Subcutaneous abdominal adipose tissue (tissue), 5 donors: ENCODE measurements around the gene SGIP1.

Experiments
- H3K27ac ChIP-seq: one replicate; pipeline ENCODE4 v1.7.0; 2013; ENCODE audit warnings: low read depth, mild to moderate bottlenecking, inconsistent platforms, low read length, moderate library complexity
- H3K27me3 ChIP-seq, 5 donors: one replicate each; pipeline ENCODE4 v1.7.0; 2013; ENCODE audit warnings: low read length in 5 of 5, inconsistent platforms in 1 of 5; ENCODE audit not compliant: control insufficient read depth in 5 of 5, insufficient read depth in 4 of 5
- H3K36me3 ChIP-seq, 5 donors: one replicate each; pipeline ENCODE4 v1.7.0; 2013; ENCODE audit warnings: low read length in 5 of 5; ENCODE audit not compliant: control insufficient read depth in 5 of 5, insufficient read depth in 5 of 5
- H3K4me1 ChIP-seq, 5 donors: one replicate each; pipeline ENCODE4 v1.7.0; 2013; ENCODE audit warnings: low read length in 5 of 5, mild to moderate bottlenecking in 3 of 5, moderate library complexity in 1 of 5; ENCODE audit not compliant: control insufficient read depth in 5 of 5, insufficient read depth in 5 of 5
- H3K4me3 ChIP-seq, 5 donors: one replicate each; pipeline ENCODE4 v1.7.0; 2013; ENCODE audit warnings: low read length in 5 of 5, low read depth in 1 of 5
- H3K9ac ChIP-seq, 5 donors: one replicate each; pipeline ENCODE4 v1.7.0; 2013; ENCODE audit warnings: low read length in 5 of 5, mild to moderate bottlenecking in 4 of 5, moderate library complexity in 3 of 5
- H3K9me3 ChIP-seq, 5 donors: one replicate each; pipeline ENCODE4 v1.7.0; 2013; ENCODE audit warnings: low read length in 5 of 5; ENCODE audit not compliant: control insufficient read depth in 5 of 5
- donor health status: healthy.
- donor health status: healthy.
- donor health status: healthy.
- donor health status: healthy.
- donor health status: healthy.

SGIP1 gene

DNA sequence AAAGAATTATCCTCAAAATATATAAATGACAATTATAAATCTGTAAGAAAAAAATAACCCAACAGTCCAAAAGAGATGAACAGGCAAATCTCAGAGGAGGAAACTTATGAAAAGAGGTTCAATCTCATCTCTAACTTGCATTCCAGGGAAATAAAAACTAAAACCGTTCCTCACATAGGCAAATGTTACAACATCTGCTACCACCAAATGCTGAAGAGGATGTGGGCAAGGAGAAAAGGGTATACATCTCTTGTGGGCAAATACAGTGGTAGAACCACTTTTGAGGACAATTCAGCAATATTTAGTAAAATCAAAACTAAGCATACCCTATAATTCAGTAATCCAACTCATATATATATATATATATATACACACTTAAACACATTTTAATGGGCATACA is 33.7 kb upstream of the SGIP1 start:
- H3K4me1 ChIP-seq, result no peaks in the 10 kb centered on the region
- no peak overlapping the region for H3K9ac ChIP-seq
- H3K4me3 ChIP-seq, result no peak overlapping the region
- H3K27ac ChIP-seq, result no peak overlapping the region
- peaks cover 0 to 2% (median 0%) of the 10 kb centered on the region in 5 donors for H3K27me3 ChIP-seq
- H3K9me3 ChIP-seq, result no peaks in the 10 kb centered on the region
- H3K36me3 ChIP-seq, result no peaks in the 10 kb centered on the region

DNA sequence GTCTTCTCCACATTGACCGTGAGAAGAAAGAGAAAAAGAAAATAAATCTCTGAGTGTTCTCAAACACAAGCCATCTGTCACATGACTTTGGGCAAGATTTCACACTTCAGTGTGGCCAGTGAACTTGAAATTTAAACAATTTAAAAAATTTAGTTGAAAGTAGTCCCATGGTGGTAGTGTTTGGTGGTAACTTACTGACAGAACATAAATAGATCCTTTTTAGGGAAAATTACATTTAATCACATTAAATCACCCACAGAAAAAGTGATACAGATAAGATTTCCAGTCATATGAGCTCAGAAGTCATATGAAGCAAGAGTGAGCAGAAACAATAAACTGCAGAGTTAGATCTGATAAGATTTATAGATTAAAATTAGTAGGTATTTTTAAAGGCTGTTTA is 31.9 kb upstream of the SGIP1 start:
- Histone ChIP-seq H3K4me3 (no peak overlapping the region), H3K9ac (no peak overlapping the region), H3K27ac (no peak overlapping the region), H3K9me3 (no peaks in the 10 kb centered on the region), H3K4me1 (no peaks in the 10 kb centered on the region), H3K27me3 (peaks cover 0 to 2% (median 0%) of the 10 kb centered on the region in 5 donors), H3K36me3 (no peaks in the 10 kb centered on the region)

DNA sequence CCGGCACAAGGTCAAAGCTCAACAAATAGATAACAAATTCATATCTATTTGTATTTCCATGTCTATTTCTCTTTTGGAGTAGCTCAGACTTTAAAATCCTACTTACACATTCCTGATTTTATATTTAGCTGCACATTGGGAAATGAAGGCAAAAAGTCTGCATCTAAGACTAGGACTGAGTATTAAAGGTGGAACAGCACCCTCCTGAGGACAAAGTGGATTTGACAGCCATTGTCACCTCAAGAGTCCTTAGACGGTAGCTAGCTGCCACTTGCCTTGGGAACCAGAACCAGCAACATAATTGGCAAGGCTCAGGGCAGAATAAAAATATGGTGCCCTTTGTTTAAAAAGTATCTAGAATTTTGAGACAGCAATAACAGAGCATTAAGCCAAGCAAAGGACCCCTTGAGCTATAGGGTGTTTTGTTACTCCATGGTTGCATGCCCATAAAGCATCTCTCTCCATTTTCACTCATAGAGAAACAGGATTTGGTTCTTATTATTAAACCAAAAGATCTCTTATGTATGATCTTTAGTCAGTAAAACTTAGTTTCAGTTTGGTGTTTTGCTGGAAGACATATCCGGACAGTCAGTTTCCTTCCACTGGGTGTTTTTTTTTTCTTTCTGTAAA is 30.0 kb upstream of the SGIP1 start:
- no peaks in the 10 kb centered on the region for H3K4me1 ChIP-seq
- H3K27me3 ChIP-seq, result peaks cover 0 to 2% (median 0%) of the 10 kb centered on the region in 5 donors
- H3K36me3 ChIP-seq, result no peaks in the 10 kb centered on the region
- H3K4me3 ChIP-seq, result no peak overlapping the region
- H3K9me3 ChIP-seq, result no peaks in the 10 kb centered on the region
- H3K9ac ChIP-seq, result no peak overlapping the region
- H3K27ac ChIP-seq, result no peak overlapping the region

DNA sequence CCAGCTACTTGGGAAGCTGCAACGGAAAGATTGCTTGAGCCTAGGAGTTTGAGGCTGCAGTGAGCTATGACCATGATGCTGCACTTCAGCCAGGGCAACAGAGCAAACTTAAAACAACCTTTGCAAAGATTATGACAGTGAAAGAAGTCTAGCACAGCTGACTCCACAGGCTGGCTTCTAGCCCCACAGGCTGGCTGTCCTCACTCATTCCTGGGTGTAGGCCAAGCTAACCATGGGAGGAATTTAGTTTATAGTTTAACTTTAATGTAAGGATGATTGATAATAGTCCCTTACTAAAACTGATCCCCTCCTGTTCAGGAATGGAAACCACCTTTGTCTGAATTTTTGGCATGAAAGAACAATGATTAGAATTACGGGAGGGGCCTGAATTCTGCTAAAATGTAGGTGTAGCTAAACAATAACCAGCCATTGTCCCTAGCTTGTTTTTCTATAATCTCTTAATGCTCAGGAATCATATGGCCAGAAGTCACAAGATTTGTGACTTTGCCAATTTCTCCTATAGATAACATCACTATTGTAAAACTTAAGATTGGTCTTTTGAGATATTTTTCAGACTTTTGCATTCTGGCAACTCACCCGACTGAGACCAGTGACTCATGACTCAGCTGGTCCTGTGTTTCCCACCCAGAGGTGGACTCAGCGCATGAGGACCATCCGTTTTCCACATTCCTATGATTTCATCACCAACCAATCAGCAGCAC is 28.1 kb upstream of the SGIP1 start:
- H3K4me1 ChIP-seq, result no peaks in the 10 kb centered on the region
- no peaks in the 10 kb centered on the region for H3K9me3 ChIP-seq
- H3K27ac ChIP-seq, result no peak overlapping the region
- no peak overlapping the region for H3K4me3 ChIP-seq
- peaks cover 0 to 5% (median 0%) of the 10 kb centered on the region in 5 donors for H3K27me3 ChIP-seq
- no peaks in the 10 kb centered on the region for H3K36me3 ChIP-seq
- H3K9ac ChIP-seq, result no peak overlapping the region

DNA sequence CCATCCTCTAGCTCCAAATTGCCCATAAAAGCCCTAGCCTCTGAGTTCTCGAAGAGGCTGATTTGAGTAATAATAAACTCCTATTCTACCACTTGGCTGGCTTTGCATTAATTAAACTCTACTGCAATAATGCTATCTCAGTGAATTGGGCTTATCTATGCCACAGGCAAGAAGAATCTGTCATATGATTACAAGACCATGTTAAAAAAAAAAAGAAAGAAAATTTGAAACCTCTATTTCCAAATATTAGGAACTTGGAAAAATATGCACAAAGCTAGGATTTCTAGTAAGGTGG is 27.6 kb upstream of the SGIP1 start:
- no peak overlapping the region for H3K27ac ChIP-seq
- no peaks in the 10 kb centered on the region for H3K4me1 ChIP-seq
- H3K9me3 ChIP-seq, result no peaks in the 10 kb centered on the region
- no peak overlapping the region for H3K9ac ChIP-seq
- H3K4me3 ChIP-seq, result no peak overlapping the region
- H3K27me3 ChIP-seq, result peaks cover 0 to 5% (median 0%) of the 10 kb centered on the region in 5 donors
- no peaks in the 10 kb centered on the region for H3K36me3 ChIP-seq

DNA sequence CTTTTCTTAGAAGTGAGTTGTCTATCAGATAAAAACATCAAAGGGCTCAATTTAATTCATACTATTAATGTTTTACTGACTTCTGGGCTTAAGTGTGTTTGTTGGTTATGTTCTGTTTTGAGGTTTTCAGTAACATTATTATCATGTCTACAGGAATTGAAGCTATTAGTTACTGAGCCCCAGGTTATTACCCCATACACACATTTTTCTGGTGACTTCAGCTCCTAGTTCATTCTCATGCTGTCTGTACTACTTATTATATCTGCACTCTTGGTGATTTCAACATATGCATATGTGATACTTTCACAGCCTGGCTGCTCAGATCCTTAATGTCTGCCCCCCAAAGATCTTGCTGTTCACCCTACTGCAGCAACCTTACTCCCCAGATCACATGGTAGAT is 27.0 kb upstream of the SGIP1 start:
- no peak overlapping the region for H3K4me3 ChIP-seq
- H3K36me3 ChIP-seq, result no peaks in the 10 kb centered on the region
- no peaks in the 10 kb centered on the region for H3K4me1 ChIP-seq
- H3K27me3 ChIP-seq, result peaks cover 0 to 5% (median 0%) of the 10 kb centered on the region in 5 donors
- no peak overlapping the region for H3K27ac ChIP-seq
- no peaks in the 10 kb centered on the region for H3K9me3 ChIP-seq
- no peak overlapping the region for H3K9ac ChIP-seq

DNA sequence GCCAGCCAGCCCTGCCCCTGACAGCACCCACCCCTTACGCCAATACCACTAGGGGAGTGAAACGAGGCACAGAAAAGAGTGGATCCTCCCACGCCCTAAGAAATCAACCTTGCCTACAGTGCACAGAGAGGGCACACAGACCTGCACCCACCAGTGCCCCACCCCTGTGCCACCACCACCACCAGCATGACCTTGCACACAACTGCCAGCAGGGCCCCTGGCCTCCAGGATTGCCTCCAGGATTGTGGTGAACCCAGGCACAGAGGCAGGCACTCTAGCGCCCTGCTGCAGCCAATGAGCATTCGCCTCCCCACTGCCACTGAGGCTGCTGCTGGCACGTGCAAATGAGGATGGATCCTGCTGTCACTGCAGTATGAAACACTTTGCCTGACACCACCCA is 23.5 kb upstream of the SGIP1 start:
- no peak overlapping the region for H3K27ac ChIP-seq
- no peak overlapping the region for H3K4me3 ChIP-seq
- H3K4me1 ChIP-seq, result no peaks in the 10 kb centered on the region
- no peaks in the 10 kb centered on the region for H3K36me3 ChIP-seq
- no peak overlapping the region for H3K9ac ChIP-seq
- H3K9me3 ChIP-seq, result no peaks in the 10 kb centered on the region
- H3K27me3 ChIP-seq, result peaks cover 0 to 5% (median 0%) of the 10 kb centered on the region in 5 donors

DNA sequence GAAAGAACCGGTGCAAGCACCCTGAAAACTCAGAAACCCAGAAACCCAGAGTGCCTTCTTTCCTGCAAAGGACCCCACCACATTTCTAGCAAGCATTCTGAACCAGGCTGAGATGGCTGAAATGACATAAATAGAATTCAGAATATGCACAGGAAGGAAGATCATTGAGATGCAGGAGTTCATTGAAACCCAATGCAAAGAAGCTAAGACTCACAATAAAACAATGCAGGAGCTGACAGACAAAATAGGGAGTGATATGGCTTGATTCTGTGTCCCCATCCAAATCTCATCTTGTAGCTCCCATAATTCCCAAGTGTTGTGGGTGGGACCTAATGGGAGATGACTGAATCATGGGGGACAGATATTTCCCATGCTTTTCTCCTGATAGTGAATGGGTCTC is 22.8 kb upstream of the SGIP1 start:
- Histone ChIP-seq H3K4me3 (no peak overlapping the region), H3K9me3 (no peaks in the 10 kb centered on the region), H3K27me3 (peaks cover 0 to 5% (median 0%) of the 10 kb centered on the region in 5 donors), H3K4me1 (no peaks in the 10 kb centered on the region), H3K9ac (no peak overlapping the region), H3K27ac (no peak overlapping the region), H3K36me3 (no peaks in the 10 kb centered on the region)

DNA sequence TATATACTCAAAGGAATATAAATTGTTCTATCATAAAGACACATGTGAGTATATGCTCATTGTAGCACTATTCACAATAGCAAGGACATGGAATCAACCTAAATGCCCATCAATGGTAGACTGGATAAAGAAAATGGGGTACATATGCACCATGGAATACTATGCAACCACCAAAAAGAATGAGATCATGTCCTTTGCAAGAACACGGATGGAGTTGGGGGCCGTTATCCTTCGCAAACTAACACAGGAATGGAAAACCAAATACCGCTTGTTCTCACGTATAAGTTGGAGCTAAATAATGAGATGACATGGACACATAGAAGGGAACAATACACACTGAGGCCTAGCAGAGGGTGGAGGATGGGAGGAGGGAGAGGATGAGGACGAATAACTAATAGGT is 16.0 kb upstream of the SGIP1 start:
- Histone ChIP-seq H3K27ac (no peak overlapping the region), H3K4me3 (no peak overlapping the region), H3K4me1 (no peaks in the 10 kb centered on the region), H3K9me3 (no peaks in the 10 kb centered on the region), H3K9ac (no peak overlapping the region), H3K36me3 (no peaks in the 10 kb centered on the region), H3K27me3 (no peaks in the 10 kb centered on the region)

DNA sequence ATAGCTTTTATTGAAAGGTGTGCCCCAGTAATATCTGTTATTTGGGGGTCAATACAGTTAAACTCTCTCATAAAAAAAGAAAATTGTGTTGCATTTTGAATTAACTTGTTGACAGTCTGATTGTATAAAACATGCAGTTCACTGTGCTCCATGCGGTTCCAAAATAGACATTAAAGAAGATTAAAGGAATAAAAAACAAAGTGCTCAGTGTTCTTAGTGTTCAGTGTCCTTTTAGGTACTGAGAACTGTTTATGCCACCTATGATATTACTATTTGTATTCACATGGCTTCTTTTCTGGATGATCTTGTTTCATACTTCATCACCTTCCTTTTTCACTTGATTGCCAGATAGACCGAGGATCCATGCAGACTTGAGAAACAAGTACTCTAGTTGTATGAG is 15.3 kb upstream of the SGIP1 start:
- Histone ChIP-seq H3K4me1 (no peaks in the 10 kb centered on the region), H3K27me3 (no peaks in the 10 kb centered on the region), H3K36me3 (no peaks in the 10 kb centered on the region), H3K9ac (no peak overlapping the region), H3K27ac (no peak overlapping the region), H3K4me3 (no peak overlapping the region), H3K9me3 (no peaks in the 10 kb centered on the region)
